HG03342 (cell line): ENCODE data around the gene TRERF1.
"Not testable (repeated sequence)": the region's sequence is repeated elsewhere in the genome, so short reads cannot be mapped to it uniquely, and the experiment has no call there.

ENCODE experiments used
- ATAC-seq: cut with Tn5 transposase; IDR thresholded peaks from one replicate; pipeline ENCODE4 v1.9.1; 2021; ENCODE audit warnings: mild to moderate bottlenecking, moderate library complexity; ENCODE audit not compliant: unreplicated experiment

Gene TRERF1

GRCh38 chr6:42227173-42227850 lies 224.4 kb downstream of the TRERF1 start:
- ATAC-seq = no peak

GRCh38 chr6:42226645-42227143 lies 225.0 kb downstream of the TRERF1 start:
- no peak for ATAC-seq

- ATAC-seq = no peak
Measured at GRCh38 chr6:42226161-42226611, 225.5 kb downstream of the TRERF1 start.

GRCh38 chr6:42225419-42225818 lies 226.3 kb downstream of the TRERF1 start:
- no peak for ATAC-seq

- ATAC-seq = no peak
Measured at GRCh38 chr6:42225029-42225339, 226.7 kb downstream of the TRERF1 start.

GRCh38 chr6:42224222-42225028 lies 227.3 kb downstream of the TRERF1 start:
- peak; percentile 90 for ATAC-seq

- ATAC-seq = no peak
Measured at GRCh38 chr6:42222448-42222847, 229.3 kb downstream of the TRERF1 start.

GRCh38 chr6:42221546-42221945 lies 230.2 kb downstream of the TRERF1 start:
- ATAC-seq = no peak

- ATAC-seq = no peak
Measured at GRCh38 chr6:42220807-42221206, 230.9 kb downstream of the TRERF1 start.

GRCh38 chr6:42217519-42218367 lies 234.0 kb downstream of the TRERF1 start, which contains the start of gene MRPS10:
Gene MRPS10 (minus strand): TSS chr6:42217861. CDS start chr6:42217849, 12 bp downstream.
- ATAC-seq = peak; percentile 91

- ATAC-seq = no peak
Measured at GRCh38 chr6:42217157-42217518, 234.6 kb downstream of the TRERF1 start.

- not testable (repeated sequence) for ATAC-seq
Measured at GRCh38 chr6:42216495-42216894, 235.2 kb downstream of the TRERF1 start.

GRCh38 chr6:42212442-42212841 lies 239.3 kb downstream of the TRERF1 start:
- ATAC-seq = no peak

- ATAC-seq = no peak
Measured at GRCh38 chr6:42211726-42212125, 240.0 kb downstream of the TRERF1 start.

GRCh38 chr6:42210551-42210950 lies 241.2 kb downstream of the TRERF1 start:
- no peak for ATAC-seq

- not testable (repeated sequence) for ATAC-seq
Measured at GRCh38 chr6:42207559-42207958, 244.2 kb downstream of the TRERF1 start.

GRCh38 chr6:42204768-42205282 lies 246.9 kb downstream of the TRERF1 start:
- no peak for ATAC-seq

GRCh38 chr6:42203183-42203582 lies 248.5 kb downstream of the TRERF1 start:
- no peak for ATAC-seq

GRCh38 chr6:42202131-42202915 lies 249.4 kb downstream of the TRERF1 start:
- ATAC-seq = not testable (repeated sequence)

GRCh38 chr6:42201382-42201781 lies 250.3 kb downstream of the TRERF1 start:
- no peak for ATAC-seq
